ENCODE data around the gene TMSB4X.

The TMSB4X gene

DNA sequence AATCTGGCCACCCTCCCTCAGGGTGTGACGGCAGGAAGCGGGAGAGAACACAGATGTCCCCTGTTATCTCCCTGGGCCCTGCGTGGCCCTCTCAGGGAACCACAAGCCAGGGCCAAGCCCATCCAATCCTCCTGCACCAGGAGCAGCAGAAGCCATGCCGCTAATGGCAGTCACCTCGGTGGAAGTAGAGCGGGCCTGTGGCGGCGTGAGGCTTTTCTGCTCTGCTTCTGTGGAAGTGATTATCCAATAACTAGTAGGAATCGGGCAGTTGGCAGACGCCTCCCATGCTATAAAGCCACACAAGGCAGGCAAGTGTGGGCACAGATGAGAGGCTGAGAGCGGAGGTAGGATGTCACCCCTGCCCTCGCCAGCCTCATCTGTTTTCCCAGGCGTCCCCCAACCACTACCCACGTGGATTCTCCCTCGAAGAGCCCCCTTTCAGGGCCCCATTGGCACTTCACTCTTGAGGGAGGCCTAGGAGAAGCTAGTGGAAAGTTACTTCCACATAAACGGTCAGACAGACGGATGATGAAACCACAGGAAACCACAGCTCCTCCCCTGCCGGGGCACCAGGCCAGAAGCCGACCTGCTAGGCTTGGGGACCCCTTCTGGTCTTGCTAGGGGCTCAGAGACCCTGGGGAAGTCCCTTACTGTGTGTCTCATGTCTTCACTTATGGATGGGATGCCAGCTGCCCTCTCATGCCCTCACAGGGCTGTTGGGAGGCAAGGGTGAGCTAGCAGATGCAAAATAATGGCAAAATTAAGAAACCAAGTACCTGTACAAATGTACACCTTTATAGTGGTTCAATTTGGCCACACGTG, 18.8 kb upstream of the TMSB4X start:
- ATAC-seq: peak; percentile 76
- TF ChIP-seq SNAI2 (CRISPR knock-in tag; IDR thresholded peaks at IDR 0.05): no peak
- TF ChIP-seq ZFP3 (CRISPR knock-in tag; IDR thresholded peaks at IDR 0.05): no peak
- TF ChIP-seq ZFP30 (CRISPR knock-in tag; IDR thresholded peaks at IDR 0.05): no peak
- no peak for TF ChIP-seq ARNTL (CRISPR knock-in tag; IDR thresholded peaks at IDR 0.05; ENCODE audit: borderline replicate concordance, low read depth)
- TF ChIP-seq GLIS3 (CRISPR knock-in tag; IDR thresholded peaks at IDR 0.05): no peak
- no peak for TF ChIP-seq ZNF70 (CRISPR knock-in tag; IDR thresholded peaks at IDR 0.05)
- TF ChIP-seq, protein P1, sequence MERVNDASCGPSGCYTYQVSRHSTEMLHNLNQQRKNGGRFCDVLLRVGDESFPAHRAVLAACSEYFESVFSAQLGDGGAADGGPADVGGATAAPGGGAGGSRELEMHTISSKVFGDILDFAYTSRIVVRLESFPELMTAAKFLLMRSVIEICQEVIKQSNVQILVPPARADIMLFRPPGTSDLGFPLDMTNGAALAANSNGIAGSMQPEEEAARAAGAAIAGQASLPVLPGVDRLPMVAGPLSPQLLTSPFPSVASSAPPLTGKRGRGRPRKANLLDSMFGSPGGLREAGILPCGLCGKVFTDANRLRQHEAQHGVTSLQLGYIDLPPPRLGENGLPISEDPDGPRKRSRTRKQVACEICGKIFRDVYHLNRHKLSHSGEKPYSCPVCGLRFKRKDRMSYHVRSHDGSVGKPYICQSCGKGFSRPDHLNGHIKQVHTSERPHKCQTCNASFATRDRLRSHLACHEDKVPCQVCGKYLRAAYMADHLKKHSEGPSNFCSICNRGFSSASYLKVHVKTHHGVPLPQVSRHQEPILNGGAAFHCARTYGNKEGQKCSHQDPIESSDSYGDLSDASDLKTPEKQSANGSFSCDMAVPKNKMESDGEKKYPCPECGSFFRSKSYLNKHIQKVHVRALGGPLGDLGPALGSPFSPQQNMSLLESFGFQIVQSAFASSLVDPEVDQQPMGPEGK (CRISPR knock-in tag; IDR thresholded peaks at IDR 0.05; ENCODE audit: borderline replicate concordance): no peak
- TF ChIP-seq, protein P2, sequence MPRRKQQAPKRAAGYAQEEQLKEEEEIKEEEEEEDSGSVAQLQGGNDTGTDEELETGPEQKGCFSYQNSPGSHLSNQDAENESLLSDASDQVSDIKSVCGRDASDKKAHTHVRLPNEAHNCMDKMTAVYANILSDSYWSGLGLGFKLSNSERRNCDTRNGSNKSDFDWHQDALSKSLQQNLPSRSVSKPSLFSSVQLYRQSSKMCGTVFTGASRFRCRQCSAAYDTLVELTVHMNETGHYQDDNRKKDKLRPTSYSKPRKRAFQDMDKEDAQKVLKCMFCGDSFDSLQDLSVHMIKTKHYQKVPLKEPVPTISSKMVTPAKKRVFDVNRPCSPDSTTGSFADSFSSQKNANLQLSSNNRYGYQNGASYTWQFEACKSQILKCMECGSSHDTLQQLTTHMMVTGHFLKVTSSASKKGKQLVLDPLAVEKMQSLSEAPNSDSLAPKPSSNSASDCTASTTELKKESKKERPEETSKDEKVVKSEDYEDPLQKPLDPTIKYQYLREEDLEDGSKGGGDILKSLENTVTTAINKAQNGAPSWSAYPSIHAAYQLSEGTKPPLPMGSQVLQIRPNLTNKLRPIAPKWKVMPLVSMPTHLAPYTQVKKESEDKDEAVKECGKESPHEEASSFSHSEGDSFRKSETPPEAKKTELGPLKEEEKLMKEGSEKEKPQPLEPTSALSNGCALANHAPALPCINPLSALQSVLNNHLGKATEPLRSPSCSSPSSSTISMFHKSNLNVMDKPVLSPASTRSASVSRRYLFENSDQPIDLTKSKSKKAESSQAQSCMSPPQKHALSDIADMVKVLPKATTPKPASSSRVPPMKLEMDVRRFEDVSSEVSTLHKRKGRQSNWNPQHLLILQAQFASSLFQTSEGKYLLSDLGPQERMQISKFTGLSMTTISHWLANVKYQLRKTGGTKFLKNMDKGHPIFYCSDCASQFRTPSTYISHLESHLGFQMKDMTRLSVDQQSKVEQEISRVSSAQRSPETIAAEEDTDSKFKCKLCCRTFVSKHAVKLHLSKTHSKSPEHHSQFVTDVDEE (CRISPR knock-in tag; IDR thresholded peaks at IDR 0.05): no peak
- no peak for TF ChIP-seq RARB (CRISPR knock-in tag; IDR thresholded peaks at IDR 0.05)
- TF ChIP-seq, protein P3, sequence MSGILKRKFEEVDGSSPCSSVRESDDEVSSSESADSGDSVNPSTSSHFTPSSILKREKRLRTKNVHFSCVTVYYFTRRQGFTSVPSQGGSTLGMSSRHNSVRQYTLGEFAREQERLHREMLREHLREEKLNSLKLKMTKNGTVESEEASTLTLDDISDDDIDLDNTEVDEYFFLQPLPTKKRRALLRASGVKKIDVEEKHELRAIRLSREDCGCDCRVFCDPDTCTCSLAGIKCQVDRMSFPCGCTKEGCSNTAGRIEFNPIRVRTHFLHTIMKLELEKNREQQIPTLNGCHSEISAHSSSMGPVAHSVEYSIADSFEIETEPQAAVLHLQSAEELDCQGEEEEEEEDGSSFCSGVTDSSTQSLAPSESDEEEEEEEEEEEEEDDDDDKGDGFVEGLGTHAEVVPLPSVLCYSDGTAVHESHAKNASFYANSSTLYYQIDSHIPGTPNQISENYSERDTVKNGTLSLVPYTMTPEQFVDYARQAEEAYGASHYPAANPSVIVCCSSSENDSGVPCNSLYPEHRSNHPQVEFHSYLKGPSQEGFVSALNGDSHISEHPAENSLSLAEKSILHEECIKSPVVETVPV (CRISPR knock-in tag; IDR thresholded peaks at IDR 0.05): no peak
- TF ChIP-seq ESRRG (CRISPR knock-in tag; IDR thresholded peaks at IDR 0.05): no peak
- TF ChIP-seq, protein P4, sequence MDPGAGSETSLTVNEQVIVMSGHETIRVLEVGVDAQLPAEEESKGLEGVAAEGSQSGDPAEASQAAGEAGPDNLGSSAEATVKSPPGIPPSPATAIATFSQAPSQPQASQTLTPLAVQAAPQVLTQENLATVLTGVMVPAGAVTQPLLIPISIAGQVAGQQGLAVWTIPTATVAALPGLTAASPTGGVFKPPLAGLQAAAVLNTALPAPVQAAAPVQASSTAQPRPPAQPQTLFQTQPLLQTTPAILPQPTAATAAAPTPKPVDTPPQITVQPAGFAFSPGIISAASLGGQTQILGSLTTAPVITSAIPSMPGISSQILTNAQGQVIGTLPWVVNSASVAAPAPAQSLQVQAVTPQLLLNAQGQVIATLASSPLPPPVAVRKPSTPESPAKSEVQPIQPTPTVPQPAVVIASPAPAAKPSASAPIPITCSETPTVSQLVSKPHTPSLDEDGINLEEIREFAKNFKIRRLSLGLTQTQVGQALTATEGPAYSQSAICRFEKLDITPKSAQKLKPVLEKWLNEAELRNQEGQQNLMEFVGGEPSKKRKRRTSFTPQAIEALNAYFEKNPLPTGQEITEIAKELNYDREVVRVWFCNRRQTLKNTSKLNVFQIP (CRISPR knock-in tag; IDR thresholded peaks at IDR 0.05; ENCODE audit: borderline replicate concordance, low read depth): no peak
- no peak for TF ChIP-seq CSDC2 (CRISPR knock-in tag; IDR thresholded peaks at IDR 0.05)
- no peak for TF ChIP-seq ZC3H10 (CRISPR knock-in tag; IDR thresholded peaks at IDR 0.05)
- TF ChIP-seq PPARA (CRISPR knock-in tag; IDR thresholded peaks at IDR 0.05; ENCODE audit: borderline replicate concordance): no peak
- no peak for TF ChIP-seq ISL1 (CRISPR knock-in tag; IDR thresholded peaks at IDR 0.05)
- no peak; the same call in 1 of the 2 replicates for TF ChIP-seq OSR1 (CRISPR knock-in tag; IDR thresholded peaks at IDR 0.05)
- TF ChIP-seq BACH2 (CRISPR knock-in tag; IDR thresholded peaks at IDR 0.05; ENCODE audit: borderline replicate concordance): no peak

DNA sequence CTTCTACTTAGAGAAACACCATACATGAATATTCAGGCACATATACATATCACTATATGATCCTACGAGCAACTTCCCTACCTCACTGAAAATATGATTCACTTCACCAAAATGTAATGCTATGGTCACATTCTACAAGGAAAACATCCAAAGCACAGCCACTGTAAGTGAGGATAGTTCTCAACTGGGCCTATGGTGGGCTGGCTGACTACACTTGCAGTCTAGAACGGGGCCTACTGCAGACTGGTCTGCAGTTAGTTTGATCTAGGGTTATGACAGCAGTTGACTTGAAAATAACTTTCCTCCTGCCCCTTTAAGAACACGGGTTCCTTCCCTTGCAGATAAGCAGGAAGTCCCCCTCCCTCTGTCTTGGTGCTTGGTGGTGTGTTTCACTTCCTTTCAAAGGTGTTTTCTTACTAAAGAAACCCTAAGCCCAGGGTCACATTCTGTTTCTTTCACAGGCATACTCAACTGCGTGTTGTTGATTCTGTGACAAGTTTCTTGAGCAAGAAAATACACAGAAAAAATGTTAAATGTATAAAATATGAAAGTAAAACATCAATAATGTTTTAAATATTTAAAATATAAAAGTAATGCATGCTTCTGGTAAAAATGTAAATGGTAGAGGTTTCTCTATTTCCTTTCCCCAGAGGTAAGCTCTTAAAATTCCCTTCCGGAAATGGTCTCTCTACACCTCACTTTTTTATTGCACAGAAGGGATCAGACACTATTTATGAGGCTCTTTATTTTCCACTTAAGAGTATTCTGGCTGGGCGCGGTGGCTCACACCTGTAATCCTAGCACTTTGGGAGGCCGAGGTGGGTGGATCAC, 18.0 kb upstream of the TMSB4X start:
- ATAC-seq: peak; percentile 78
- no peak for TF ChIP-seq ZNF70 (CRISPR knock-in tag; IDR thresholded peaks at IDR 0.05)
- no peak for TF ChIP-seq ZC3H10 (CRISPR knock-in tag; IDR thresholded peaks at IDR 0.05)
- no peak for TF ChIP-seq GLIS3 (CRISPR knock-in tag; IDR thresholded peaks at IDR 0.05)
- no peak for TF ChIP-seq ZFP3 (CRISPR knock-in tag; IDR thresholded peaks at IDR 0.05)
- TF ChIP-seq, protein P5, sequence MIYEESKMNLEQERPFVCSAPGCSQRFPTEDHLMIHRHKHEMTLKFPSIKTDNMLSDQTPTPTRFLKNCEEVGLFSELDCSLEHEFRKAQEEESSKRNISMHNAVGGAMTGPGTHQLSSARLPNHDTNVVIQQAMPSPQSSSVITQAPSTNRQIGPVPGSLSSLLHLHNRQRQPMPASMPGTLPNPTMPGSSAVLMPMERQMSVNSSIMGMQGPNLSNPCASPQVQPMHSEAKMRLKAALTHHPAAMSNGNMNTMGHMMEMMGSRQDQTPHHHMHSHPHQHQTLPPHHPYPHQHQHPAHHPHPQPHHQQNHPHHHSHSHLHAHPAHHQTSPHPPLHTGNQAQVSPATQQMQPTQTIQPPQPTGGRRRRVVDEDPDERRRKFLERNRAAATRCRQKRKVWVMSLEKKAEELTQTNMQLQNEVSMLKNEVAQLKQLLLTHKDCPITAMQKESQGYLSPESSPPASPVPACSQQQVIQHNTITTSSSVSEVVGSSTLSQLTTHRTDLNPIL (CRISPR knock-in tag; IDR thresholded peaks at IDR 0.05; ENCODE audit: low read depth): no peak
- TF ChIP-seq TCF4 (CRISPR knock-in tag; IDR thresholded peaks at IDR 0.05; ENCODE audit: borderline replicate concordance): no peak
- TF ChIP-seq, protein P2 (CRISPR knock-in tag; IDR thresholded peaks at IDR 0.05): no peak
- TF ChIP-seq ZNF565 (CRISPR knock-in tag; conservative IDR thresholded peaks at IDR 0.05; ENCODE audit: low read depth): no peak
- TF ChIP-seq SNAI2 (CRISPR knock-in tag; IDR thresholded peaks at IDR 0.05): no peak
